HG03342 (cell line): ENCODE data around the gene LHX4.

Experiments
- ATAC-seq: cut with Tn5 transposase; IDR thresholded peaks from one replicate; pipeline ENCODE4 v1.9.1; 2021; ENCODE audit warnings: mild to moderate bottlenecking, moderate library complexity; ENCODE audit not compliant: unreplicated experiment

Gene LHX4

DNA sequence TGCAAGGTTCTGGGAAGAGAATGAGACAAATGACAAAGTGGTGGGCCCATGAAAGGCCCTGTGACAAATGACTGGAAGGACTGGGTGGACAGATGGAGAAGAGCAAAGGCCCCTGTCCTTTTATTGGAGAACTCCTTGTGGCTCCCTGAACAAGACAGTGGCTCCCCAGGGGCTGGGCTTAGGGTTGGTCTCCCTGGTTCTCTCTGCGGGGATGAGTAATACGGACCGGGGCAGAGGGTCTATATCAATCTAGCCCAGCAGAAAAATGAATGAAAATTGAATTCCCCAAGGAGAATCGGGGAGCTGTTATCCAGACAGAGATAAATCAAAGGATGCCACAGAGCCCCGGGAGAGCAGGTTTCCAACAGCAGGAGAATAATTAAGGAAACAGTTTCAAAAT is 5.2 kb upstream of the LHX4 start:
- no peak for ATAC-seq

DNA sequence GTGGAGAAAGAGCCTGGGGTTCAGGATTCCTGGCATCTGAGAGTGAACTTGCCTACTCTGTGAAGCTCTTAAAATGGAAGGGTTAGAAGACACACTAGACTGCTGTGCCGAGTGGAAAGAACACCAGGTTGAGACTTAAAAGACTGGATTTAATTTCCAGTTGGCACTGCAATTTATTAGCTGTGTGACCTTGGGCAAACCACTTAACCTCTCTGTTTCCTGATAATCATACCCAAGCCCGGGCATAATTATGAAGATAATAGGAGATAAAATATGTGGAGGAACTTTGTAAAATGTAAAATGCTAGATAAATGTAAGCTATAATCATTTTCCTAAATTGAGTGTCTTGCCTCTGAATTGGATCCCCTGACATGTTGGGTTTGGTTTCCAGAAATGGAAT is 4.7 kb upstream of the LHX4 start:
- no peak for ATAC-seq

DNA sequence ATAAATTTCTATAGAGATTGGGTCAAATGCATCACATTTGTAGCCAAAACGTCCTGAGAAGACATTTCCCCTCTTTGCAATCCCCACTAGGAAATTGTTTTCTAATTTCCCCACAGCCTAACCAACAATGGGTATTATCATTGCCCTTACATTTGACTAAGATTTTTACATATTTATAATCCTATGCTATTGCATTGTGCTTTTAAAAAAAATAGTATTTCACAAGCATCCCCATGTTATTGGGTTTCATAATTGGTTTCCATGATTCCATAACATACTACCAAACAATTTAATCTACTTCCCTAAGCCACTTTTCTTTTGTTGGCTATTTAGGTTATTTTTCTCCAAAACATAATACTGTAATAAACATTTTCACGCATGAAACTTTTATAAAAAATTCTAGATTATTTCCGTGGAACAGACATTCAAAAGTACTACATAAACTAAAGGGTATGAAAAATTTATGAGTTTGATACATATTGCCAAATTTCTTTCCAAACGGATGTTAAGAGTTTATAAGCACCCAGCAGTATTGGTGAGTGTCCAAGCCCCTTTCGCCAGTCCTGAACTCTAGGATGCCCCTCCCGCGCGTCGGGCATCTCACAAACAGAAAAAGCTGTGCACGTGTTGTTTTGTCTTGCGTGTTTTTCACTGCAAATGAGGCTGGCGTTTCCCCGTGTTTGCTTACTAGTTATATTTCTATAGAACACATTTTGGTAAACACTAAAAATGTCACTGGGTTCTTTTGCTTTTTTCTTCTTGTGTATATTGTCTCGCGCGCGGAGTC is 2.0 kb upstream of the LHX4 start:
- ATAC-seq = no peak

DNA sequence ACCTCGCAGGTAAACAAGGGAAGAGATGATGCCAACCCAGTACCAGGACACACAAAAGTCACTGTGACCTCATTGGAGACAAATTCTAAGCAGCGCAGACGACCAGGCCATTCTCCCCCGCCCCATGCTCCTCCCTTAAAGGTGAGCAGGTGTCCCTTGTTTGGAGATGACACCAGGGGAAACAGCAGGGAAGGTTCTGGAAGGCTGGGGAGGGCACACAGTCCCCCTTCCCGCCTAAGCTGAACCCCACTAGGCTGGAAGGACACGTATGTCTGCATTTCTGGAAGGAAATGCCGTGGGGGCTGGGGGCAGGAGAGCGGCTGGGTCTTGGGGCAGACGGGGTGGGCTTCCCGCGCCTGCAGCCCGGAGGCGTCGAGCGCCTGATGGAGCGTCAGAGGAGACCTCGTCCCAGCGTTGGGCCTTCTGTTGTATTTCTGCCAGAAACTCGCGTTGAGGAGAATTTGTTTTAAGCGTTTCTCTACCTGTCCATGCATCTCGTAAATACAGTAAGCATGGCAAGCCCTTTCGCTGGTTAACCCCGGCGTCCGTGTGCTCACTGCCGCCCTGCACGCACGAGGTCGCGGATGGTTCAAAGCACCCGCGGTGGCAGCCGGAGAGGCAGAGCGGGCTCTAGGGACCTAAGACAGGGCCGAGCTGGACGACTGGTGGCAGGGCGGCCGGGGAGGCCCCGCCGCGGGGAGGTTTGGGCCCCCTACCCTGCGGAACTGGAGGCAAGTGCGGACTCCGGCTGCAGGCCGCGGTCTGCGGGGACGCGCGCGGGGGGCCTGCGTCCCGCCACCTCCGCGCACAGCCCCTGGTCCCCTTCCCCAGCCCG is 1.2 kb upstream of the LHX4 start:
- ATAC-seq = no peak

DNA sequence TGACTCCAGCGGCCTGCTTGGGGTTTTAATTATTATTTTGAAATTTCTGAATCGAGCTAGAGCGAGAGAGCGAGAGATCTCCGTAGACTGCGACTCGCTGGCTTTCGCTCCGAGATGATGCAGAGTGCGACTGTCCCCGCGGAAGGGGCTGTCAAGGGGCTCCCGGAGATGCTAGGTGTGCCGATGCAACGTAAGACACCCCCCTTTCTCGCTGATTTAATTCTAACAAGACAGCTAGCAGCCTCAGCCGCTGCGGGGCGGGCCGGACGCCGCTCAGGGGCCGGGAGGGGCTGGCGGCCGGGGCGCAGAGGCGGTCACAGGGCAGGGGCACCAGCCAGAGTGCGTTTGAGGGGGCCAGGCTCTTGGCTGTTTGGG is 339 bp downstream of the LHX4 start:
- no peak for ATAC-seq

DNA sequence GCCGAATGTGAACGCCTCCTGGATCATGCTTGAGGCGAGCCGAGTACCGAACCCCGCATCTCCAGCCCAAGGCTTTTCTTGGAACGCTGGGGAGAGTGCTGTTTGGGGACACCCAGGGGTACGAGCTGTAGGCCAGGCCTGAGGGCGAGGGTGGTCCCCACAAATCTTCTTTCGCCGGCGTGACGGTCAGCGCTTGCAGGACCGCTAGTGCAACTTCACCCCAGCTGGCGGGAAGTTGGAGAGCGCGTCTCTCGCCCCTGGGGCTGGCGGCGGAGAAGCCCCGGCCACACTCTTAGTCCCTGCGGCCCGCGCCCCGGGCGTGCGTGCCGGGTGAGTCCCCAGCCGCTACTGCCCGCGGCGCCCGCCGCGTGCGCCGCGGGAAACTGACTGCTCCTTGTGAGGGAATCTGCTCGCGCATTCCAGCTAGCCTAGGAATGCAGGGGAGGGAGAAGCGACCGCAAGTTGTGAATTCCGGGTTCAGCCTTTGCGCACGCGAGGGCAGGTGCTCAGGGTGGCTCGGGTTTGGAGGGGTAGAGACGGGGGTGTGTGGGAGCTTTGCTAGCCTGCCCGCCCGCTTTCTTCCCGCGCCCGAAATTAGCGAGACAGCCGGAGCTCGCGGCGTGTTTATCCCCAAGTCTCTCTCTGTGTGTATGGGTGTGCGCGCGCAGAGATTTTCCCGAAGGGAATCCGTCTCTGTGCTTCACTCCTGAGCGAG is 884 bp downstream of the LHX4 start:
- no peak for ATAC-seq

DNA sequence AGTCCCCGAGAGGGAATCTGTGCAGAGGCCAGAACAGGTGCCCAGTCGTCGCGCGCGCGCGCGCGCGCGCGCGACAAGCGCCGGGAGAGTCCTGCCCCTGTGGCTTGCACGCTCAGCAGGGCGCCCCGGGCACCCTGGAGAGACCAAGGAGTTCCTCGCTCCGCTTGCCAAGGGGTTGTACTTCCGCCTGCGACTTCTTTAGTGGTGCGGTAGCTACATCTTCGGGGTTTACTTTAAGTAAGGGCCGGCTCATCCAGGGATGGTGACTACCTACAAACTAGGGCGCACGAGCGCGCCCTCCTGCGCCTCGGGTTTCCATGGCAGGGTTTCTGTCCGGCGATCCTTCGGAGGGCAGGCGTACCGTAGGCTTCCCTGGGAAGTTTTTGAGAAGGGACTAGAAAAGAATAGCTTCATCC is 1.4 kb downstream of the LHX4 start:
- ATAC-seq = no peak

DNA sequence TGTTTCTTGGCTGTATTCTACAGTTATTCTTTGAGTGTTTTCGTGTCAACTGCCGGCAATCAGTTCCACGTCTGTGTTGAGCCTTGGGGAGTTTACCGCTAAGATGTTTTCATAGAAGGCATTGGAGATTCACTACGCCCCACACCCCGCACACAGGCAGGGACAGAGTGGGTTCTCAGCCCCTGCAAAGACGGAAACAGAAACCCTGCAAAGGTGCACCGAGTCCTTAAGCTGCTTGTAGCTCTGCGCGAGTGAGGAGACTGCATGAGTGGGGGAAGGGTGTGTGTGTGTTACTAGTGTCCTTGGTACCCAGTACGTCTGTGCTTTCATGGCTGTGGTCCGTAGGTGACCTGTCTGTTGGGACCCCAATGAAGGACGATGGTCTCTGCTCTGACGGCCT is 1.9 kb downstream of the LHX4 start:
- ATAC-seq = no peak

DNA sequence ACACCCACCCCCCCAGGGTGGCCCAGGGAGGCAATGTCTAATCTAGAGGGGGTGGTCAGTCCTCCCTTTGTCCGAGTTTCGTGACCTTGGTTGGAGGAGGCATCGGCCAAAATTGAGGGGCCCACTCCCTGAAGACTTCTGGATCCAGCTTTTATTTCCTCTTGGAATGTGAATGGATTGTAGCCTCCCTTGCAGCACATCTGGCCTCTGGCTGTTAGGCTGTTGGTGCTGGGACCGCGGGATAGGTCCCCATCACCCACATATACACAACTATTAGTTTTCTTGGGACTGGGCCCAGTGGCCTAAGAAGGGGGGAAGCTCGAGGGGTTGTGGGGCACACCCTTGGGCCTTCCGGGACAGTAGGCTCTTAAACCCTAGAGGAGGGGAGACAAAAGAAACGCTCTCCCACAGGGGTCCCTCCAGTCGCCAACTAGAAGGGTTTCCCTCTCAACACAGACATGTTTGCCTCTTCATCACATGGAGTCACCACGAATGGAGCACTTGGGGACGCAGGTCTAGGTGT is 2.5 kb downstream of the LHX4 start:
- no peak for ATAC-seq

DNA sequence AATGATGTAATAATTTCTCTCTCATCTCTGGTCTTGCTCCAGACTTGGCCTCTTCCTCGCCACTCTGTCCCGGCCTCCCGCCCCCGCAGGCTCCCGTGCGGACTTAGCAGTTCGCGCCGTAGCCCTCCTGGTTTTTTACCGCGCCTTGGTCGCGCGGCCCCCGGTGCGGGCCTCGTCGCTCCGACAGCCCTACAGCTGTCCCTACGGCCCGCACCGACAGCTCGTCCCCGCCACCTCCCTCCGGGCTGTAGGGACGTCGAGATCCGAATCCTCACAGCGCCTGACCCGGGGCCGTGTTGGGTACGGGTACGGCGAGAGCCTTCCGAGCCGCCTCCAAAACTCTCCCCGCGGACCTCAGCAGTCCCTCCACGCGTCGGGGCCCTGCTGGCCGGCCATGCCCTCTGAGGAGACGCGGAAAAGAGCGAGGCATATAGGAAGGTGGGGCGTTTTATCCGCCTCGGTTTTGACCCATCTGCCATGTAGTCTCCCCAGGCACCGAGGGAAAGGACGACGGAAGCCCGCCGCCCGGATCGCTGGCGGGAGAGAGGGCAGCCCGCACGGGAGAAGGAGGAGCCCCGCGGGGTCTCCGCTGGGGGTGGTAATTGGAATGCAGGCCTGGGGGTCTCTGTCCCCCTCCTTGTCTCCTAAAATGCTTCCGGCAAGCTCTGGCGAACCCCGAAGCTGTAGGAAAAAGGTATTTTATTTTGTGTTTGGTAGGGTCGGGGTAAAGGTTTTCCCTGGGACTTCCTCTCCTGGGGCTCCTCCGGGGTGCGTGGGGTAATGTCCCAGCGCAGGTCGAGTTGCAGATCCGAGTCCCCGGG is 3.3 kb downstream of the LHX4 start:
- no peak for ATAC-seq

DNA sequence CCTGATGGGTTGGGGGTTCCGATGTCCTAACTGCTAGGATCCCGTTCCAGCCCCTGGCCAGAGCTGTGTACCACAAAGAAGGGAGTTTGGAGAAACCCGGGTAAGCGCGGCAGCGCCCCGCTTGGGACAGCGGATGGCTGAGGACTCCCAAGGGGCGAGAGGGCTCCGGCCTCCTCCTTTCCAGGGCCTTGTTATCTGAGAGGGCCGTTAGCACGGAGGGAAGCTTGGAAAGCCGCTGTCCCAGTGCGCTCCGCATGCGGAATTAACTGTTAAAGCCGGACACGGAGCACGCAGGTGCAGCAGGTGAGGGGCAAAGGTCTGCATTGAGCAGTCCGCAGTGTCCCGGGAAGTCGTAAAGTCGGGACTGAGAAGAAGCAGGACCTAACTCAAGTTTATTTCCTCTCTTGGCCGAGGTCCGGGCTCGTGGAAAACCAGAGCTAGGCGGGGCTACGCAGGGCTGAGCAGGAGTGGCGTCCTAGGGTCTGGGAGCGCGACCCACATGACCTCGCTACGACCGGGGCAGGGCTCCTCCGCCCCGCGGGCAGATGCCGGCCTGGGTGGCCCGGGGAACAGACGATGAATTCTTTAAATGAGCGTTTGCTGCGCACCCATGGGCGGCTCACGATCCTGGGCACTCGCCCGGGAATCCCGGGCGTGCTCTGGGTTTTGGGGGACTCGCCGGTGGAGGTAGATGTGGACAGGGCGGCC is 4.5 kb downstream of the LHX4 start:
- ATAC-seq = no peak

DNA sequence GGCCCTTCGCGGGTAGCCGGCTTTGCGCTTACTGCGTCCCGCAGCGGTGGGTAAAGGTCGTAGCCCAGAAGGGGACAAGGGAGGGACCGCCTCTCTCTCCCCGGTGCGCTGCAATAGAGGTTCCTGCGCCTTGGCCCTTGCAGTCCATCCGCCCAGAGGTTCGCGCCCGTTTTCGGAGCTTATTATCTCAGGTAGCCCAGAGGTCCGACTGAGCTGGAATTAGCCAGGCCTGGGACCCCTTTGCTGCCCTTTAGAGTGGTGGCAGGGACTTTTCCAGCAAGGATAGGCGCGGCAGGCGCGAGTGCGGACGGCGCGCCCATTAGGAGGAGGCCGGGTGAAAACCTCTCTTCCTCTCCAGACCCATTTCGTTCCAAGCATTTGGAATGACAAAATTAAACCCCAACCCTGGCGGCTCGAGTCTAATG is 5.0 kb downstream of the LHX4 start:
- ATAC-seq = no peak

DNA sequence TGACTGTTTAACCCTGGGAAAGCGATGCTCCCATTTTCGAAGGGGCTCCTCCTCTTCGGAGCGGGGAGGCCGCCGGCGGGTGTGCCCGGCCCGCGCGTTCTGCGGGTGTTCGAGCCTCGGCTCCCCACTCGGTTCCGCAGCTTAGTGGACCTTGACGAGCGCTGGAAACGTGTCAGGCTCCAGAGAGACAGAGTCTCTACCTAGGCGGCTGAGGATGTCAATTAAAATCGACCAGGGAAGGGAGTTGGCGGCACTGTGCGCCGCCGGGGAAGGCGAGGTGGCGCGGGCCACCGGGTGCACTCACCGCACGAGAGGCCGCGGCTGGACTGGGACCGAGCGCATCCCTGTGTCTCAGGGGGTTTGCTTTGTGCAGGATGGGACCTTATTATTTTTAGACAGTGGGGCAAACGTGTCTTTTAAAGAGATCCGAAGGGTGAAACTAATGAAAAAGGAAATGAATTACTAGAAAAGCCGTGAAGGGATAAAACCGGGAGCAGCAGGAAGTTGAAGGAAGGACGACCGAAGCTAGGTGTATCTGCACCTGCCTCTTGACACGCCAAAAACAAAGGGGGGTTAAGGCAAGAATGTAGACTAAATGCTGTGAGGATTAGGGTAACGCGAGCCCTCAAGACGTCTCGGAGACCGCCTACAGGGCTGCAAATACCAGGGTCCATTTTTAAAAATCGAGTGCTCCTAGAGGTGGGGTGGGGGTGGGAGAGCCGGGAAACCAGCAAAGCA is 5.6 kb downstream of the LHX4 start:
- no peak for ATAC-seq

DNA sequence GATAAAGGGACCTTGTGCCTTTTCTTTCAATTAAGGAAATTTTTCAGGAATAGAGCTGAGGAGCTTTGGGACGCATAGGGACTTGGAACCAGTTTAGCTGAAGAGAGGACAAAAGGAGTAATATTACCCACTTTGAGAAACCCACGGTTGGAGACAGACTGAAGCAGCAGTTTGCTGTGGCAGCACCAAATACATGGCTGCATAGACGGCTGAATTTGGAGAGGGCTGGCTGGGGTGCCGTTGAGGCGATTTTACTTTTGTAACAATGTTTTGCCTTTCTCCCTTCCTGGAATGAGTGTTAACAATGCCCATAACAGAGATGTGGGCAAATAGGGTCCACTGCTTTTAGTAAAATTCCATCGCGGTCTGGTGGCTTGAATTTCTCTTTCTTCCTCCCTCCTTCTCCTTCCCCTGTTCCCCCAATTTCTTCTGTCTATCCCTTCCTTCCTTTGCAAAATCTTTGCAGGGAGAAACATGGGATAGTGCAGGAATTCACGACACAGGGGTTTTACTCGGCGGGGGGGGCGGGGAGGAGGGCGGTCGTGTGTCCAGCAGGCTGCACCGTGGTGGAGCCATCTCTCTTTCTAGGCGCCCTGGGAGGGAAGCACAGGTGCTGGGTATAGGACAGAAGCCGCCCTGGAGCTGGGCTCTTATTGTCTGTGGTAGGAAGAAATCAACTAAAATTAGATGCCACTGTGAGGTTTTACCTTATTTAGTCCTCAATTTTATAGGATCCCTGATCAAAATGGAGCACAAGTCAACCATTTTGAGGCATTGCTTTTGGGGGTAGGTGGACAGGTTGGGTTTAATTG is 6.8 kb downstream of the LHX4 start:
- no peak for ATAC-seq

DNA sequence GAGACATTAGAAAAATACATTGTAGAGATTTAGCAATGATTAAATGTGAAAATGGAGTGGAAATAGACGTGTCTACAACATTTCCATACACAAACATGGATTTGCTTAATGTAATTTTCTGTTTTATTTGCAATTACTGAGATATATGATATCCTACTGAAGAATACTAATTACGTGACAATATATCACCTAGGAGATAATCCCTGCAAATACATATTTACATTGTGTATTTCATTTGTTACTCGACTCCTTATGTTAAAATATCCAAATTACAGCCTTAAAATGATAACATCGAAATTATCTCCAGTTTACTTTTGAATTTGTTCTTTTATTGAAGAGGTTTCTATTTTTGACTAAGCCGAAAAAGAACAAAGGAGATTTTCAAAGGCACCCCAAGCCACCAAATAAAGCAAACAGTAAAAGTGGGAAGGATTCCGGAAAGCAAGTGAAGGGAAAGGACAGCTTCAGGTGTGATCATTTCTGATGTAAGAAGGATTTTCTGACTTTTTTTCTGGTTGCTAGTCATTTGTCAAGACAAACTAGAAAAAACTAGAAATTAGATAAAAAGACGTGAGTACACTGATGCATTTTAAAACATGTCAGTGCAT is 7.9 kb downstream of the LHX4 start:
- ATAC-seq = no peak

DNA sequence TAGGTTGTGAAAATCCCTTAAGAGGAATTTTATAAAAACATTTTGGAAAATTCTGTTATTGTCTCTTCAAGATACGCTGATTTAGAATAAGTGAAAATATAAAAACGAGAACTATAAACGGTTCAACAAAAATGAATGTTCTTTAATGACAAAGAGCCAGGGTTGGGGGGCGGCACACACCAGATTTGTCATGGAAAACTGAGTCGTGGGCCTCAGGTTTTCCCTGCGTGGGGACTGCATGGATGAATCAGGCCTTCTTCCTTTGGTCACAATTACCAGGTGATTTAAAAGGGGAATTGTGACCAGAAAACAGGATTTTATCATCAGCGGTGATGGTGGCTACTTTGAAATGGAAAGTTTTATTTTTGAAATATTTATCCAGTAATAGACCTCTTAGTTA is 8.6 kb downstream of the LHX4 start:
- no peak for ATAC-seq

DNA sequence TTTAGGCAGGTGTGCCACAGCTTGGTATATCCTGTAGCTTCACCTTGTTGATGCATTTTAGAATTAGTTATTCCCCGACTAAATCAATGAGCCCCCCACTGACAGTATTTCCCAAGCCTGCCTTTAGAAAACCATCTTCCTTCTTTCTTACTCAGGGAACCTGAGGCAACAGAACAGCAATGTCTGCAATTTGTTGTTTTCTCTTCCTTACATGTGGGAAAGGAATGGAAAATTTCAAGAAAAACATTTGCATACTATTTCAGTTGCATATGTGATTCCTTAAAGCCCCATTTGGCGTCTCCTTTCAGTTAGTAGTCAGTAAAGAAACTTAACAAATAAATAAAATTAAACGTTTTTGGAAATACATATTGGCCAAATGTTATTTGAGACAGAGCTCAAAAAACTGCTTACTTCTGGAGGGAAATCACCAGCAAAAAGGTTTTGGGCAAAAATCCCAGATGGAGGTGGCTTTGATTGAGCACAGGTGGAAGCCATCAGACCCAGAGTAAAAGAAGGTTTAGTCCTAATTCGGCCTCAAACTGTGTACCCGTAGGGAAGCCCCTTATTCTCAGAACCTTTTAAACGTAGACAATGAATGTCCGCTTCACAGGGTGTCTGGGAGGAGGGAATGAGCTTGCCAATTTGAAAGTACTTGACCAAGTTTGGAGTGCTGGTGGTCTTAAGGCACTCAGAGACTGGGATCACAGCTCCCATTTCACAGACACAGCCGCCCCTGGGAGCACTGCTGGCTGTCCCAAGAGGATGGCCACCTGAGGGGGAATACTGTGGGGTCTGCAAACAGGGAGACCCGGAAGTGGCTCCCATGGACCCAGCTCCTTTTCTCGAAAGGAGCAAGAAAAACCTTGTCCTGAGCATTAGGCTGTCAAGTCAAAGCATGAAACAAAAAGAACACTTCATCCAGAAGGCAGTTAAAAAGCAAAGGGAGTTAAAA is 9.4 kb downstream of the LHX4 start:
- ATAC-seq = no peak
